ENCODE data around the gene RNASEL. TPM values are rescaled to one million over a fixed set of nuclear protein-coding genes. Genes with fewer than 3 reads are reported as not detected.

RNASEL gene
- total and polyA plus RNA-seq, 2 of the 13 experiments (the other 11 are each of a cell fraction or from before 2014, with no cell fraction given): 0.05 to 0.20 TPM

DNA sequence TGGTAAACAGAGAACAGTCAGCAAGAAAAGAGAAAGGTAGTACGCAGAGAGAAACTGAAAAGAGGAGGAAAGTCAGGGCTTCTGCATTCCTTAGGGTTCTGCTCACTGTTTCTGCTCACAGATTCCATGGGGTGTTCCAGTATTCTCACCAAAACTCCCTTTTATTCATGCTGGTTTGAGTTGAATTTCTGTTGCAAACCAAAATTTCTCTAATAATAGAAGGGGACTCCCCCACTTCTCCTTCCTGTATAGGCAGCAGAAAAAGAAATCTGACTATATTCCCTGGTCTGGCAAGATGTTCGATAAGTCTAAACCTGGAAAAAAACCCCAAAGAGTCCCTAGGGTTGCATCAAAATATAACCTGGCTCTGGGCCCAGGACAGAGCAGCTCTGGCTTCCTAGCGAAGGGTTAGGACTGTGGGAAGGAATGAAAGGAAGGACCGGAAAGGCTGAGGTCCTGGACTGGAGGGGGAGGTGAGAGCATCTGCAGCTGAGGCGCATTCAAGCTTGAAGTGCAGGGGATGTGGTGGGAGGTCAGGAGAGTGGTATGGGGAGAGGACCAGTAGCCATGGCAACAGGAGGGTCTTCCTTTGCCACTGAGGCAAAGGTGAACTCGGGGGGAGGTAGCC lies 34.0 kb upstream of the RNASEL start:
- POLR2A ChIA-PET: no interaction called here
- in situ Hi-C loops (cut with HindIII; ENCODE audit: extremely low pct_ligation_motif_present, low pct_unique_long_range_greater_than_20kb): no loop called here
- TF ChIP-seq ZNF24 (IDR thresholded peaks at IDR 0.05): no peak
- TF ChIP-seq NFYC (CRISPR knock-in tag; IDR thresholded peaks at IDR 0.05): no peak
- no peak for TF ChIP-seq ZBTB7A (CRISPR knock-in tag; IDR thresholded peaks at IDR 0.05)
- no peak for TF ChIP-seq ZZZ3 (CRISPR knock-in tag; IDR thresholded peaks at IDR 0.05; ENCODE audit: borderline replicate concordance)
- no peak for TF ChIP-seq BRCA1 (CRISPR knock-in tag; IDR thresholded peaks at IDR 0.05)
- no peak for TF ChIP-seq ATF1 (CRISPR knock-in tag; IDR thresholded peaks at IDR 0.05)
- TF ChIP-seq TFDP2 (CRISPR knock-in tag; IDR thresholded peaks at IDR 0.05): no peak
- TF ChIP-seq E2F1 (CRISPR knock-in tag; IDR thresholded peaks at IDR 0.05): no peak
- no peak for TF ChIP-seq IRF9 (CRISPR knock-in tag; IDR thresholded peaks at IDR 0.05; ENCODE audit: borderline replicate concordance)
- no peak for TF ChIP-seq CCDC6 (CRISPR knock-in tag; IDR thresholded peaks at IDR 0.05)
- no peak for TF ChIP-seq ZNF629 (CRISPR knock-in tag; conservative IDR thresholded peaks at IDR 0.05)
- TF ChIP-seq ZNF44 (CRISPR knock-in tag; IDR thresholded peaks at IDR 0.05): no peak
- no peak for TF ChIP-seq CBFB (CRISPR knock-in tag; IDR thresholded peaks at IDR 0.05)
- no peak for TF ChIP-seq ZC3H4 (CRISPR knock-in tag; IDR thresholded peaks at IDR 0.05; ENCODE audit: borderline replicate concordance)
- TF ChIP-seq RNF2 (conservative IDR thresholded peaks at IDR 0.05; ENCODE audit: low read depth): no peak
- no peak for TF ChIP-seq PHF20 (CRISPR knock-in tag; IDR thresholded peaks at IDR 0.05)
- TF ChIP-seq, protein P1, sequence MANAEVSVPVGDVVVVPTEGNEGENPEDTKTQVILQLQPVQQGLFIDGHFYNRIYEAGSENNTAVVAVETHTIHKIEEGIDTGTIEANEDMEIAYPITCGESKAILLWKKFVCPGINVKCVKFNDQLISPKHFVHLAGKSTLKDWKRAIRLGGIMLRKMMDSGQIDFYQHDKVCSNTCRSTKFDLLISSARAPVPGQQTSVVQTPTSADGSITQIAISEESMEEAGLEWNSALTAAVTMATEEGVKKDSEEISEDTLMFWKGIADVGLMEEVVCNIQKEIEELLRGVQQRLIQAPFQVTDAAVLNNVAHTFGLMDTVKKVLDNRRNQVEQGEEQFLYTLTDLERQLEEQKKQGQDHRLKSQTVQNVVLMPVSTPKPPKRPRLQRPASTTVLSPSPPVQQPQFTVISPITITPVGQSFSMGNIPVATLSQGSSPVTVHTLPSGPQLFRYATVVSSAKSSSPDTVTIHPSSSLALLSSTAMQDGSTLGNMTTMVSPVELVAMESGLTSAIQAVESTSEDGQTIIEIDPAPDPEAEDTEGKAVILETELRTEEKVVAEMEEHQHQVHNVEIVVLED (CRISPR knock-in tag; IDR thresholded peaks at IDR 0.05; ENCODE audit: borderline replicate concordance): no peak
- no peak for TF ChIP-seq TAF1 (CRISPR knock-in tag; IDR thresholded peaks at IDR 0.05)
- TF ChIP-seq, protein P2, sequence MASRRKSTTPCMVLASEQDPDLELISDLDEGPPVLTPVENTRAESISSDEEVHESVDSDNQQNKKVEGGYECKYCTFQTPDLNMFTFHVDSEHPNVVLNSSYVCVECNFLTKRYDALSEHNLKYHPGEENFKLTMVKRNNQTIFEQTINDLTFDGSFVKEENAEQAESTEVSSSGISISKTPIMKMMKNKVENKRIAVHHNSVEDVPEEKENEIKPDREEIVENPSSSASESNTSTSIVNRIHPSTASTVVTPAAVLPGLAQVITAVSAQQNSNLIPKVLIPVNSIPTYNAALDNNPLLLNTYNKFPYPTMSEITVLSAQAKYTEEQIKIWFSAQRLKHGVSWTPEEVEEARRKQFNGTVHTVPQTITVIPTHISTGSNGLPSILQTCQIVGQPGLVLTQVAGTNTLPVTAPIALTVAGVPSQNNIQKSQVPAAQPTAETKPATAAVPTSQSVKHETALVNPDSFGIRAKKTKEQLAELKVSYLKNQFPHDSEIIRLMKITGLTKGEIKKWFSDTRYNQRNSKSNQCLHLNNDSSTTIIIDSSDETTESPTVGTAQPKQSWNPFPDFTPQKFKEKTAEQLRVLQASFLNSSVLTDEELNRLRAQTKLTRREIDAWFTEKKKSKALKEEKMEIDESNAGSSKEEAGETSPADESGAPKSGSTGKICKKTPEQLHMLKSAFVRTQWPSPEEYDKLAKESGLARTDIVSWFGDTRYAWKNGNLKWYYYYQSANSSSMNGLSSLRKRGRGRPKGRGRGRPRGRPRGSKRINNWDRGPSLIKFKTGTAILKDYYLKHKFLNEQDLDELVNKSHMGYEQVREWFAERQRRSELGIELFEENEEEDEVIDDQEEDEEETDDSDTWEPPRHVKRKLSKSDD (CRISPR knock-in tag; IDR thresholded peaks at IDR 0.05; ENCODE audit: low read depth): no peak

More for the DNA sequence above, 34.0 kb upstream of the RNASEL start:
- no peak overlapping the region for H3K9ac ChIP-seq (ENCODE audit: insufficient read depth, low read depth, low read length)
- no peaks in the 10 kb centered on the region for H3K36me3 ChIP-seq (replicated peaks in 1 of 2; ENCODE audit: control insufficient read depth in 1 of 2, insufficient read depth in 2 of 2, low read length in 2 of 2)
- no TSS peak for BruUV-seq (replicated peaks)
- FAIRE-seq: no peak
- no peak for DNase-seq (ENCODE audit: low spot score)
- no peak overlapping the region for H3K4me2 ChIP-seq (ENCODE audit: low read depth, low read length)
- H3K4me3 ChIP-seq (replicated peaks in 1 of 3; ENCODE audit: insufficient read depth in 1 of 3, low read depth in 2 of 3, low read length in 3 of 3): no peak overlapping the region
- ATAC-seq: no peak
- H3K79me2 ChIP-seq (ENCODE audit: insufficient read depth, low read length): no peaks in the 10 kb centered on the region
- no peaks in the 10 kb centered on the region for H4K20me1 ChIP-seq (ENCODE audit: insufficient read depth, low read length)
- intact Hi-C loops (cut with micrococcal nuclease; ENCODE audit: unreplicated experiment): no loop called here
- CTCF ChIA-PET (ENCODE audit: low intra/inter-chr PET ratio, low total read pairs): no interaction called here
- H3K9me3 ChIP-seq (ENCODE audit: low read length): no peaks in the 10 kb centered on the region
- H2AFZ ChIP-seq (ENCODE audit: low read length): no peak overlapping the region
- H3K27ac ChIP-seq (ENCODE audit: extremely low read length, insufficient read depth, low read length): no peak overlapping the region
- H3K27me3 ChIP-seq (ENCODE audit: control insufficient read depth in 1 of 2, insufficient read depth in 2 of 2, low read length in 2 of 2): 0 out of 5 replicates have a peak, but pooled peaks cover 0 to 5% of the 10 kb centered on the region in 2 experiments
- H3K4me1 ChIP-seq (ENCODE audit: insufficient read depth, low read length): no peaks in the 10 kb centered on the region
- WGBS (ENCODE audit: low lambda C conversion rate): 16% methylated on average over 6 of the region's 6 CpGs
